Smooth muscle cell of the pulmonary artery (primary cell): ENCODE results near the gene FBL. TPM values are rescaled to one million over a fixed set of nuclear protein-coding genes. Genes with fewer than 3 reads are reported as not detected.

Experiments
- total RNA-seq: library from RNA; depleted of rRNA; stranded (reverse); fragments of >200 nt; gene quantifications from 2 replicates; pipeline ENCODE4 v1.2.3, GENCODE V29; 2014

Gene FBL
- total RNA-seq = 95.5 and 134 TPM in 2 replicates

GRCh38 chr19:39845933-39846677 is at the start of gene FBL:
TSS of gene FBL (minus strand) at chr19:39846379. CDS start at chr19:39846300, 79 bp downstream.

GRCh38 chr19:39833464-39834286 is 12.5 kb downstream of the FBL start, which contains the start of gene DYRK1B:
TSS of gene DYRK1B (minus strand) at chr19:39834162. CDS start at chr19:39831867, 2,295 bp downstream.

Other genes starting within 250 kb of the FBL start
- gene LGALS13, start 243.9 kb downstream of the FBL start, total RNA-seq = not detected in 2 replicates
- not detected in 2 replicates for gene LGALS16, start 190.5 kb downstream of the FBL start, total RNA-seq
- not detected in 2 replicates for gene LGALS14, start 141.9 kb downstream of the FBL start, total RNA-seq
- not detected in 2 replicates for gene CLC, start 108.3 kb downstream of the FBL start, total RNA-seq
- not detected in 2 replicates for gene LEUTX, start 67.5 kb downstream of the FBL start, total RNA-seq
- 16.3 and 16.8 TPM in 2 replicates for gene DYRK1B, start 12.2 kb downstream of the FBL start, total RNA-seq
- gene FCGBP, start 88.3 kb upstream of the FBL start, total RNA-seq = 4.0 and 4.8 TPM in 2 replicates
- gene PSMC4, start 124.8 kb upstream of the FBL start, total RNA-seq = 107 and 131 TPM in 2 replicates
- gene ZNF546, start 150.7 kb upstream of the FBL start, total RNA-seq = 6.2 and 8.4 TPM in 2 replicates
- 13.4 and 15.6 TPM in 2 replicates for gene ZNF780B, start 209.9 kb upstream of the FBL start, total RNA-seq
- gene ZNF780A, start 244.6 kb upstream of the FBL start, total RNA-seq = 14.1 and 15.1 TPM in 2 replicates